GM12801 (cell line): ENCODE results near the gene CDYL2.

ENCODE experiments used
- CTCF ChIP-seq: IDR thresholded peaks from one replicate; pipeline ENCODE4 v1.5.1; 2011; ENCODE audit warnings: control low read depth; ENCODE audit not compliant: insufficient read length; ENCODE audit errors: extremely low read depth

The CDYL2 gene

GRCh38 chr16:80731915-80732314 is 72.5 kb downstream of the CDYL2 start:
- no peak for TF ChIP-seq CTCF

DNA sequence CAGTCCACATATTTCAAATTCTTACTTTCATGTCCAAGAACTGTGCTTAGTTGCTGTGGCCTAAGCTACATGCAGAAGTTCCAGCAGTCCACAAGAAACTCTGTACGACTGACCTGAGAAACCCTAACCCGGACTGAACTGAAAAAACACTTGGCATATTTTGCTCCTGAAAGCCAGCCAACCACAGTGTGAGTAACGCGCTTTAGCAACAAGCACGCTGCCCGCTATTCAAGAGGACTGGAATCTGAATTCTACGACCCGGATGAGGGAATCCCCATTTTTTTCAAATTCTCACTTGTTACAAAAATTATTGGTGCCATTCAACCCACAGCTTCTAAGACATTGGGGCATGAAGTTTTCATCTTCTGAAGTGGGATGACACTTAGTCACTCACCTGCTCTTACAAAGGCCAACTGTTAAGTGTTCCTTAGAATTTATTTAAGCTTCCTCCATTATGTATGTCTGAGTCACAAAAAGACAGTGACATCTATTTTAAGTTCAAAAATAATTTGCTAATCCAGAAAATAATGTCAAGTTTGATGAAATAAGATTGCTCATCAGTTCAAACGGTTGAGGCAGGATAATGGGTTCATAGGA is 78.7 kb downstream of the CDYL2 start:
- TF ChIP-seq CTCF, result no peak

GRCh38 chr16:80723981-80724380 is 80.4 kb downstream of the CDYL2 start:
- no peak for TF ChIP-seq CTCF

- TF ChIP-seq CTCF, result no peak
Observed at GRCh38 chr16:80723091-80723490, 81.3 kb downstream of the CDYL2 start.

GRCh38 chr16:80720804-80721371 is 83.5 kb downstream of the CDYL2 start:
- TF ChIP-seq CTCF, result no peak

GRCh38 chr16:80719573-80719972 is 84.8 kb downstream of the CDYL2 start:
- TF ChIP-seq CTCF, result no peak

- TF ChIP-seq CTCF, result no peak
Observed at GRCh38 chr16:80718480-80719220, 85.7 kb downstream of the CDYL2 start.
